Esophagus squamous epithelium (tissue), 4 donors: ENCODE results near the gene NXN.

ENCODE experiments used
- POLR2A ChIP-seq, 4 donors: fragments of 450-650 bp; IDR thresholded peaks; one replicate each; pipeline ENCODE4 v1.6.1; 2017; ENCODE audit warnings: antibody characterized with exemption in 4 of 4, mild to moderate bottlenecking in 4 of 4, moderate library complexity in 3 of 4
- TF ChIP-seq, protein P1 (sequence below), 6 experiments: fragments of 450-650 bp in 4 of 6; fragments of 200-600 bp in 2 of 6; sonication (generic) in 2 of 6; IDR thresholded peaks; one replicate each; pipeline ENCODE4 v1.5.1; 2016 to 2019; ENCODE audit warnings: antibody characterized with exemption in 6 of 6, mild to moderate bottlenecking in 4 of 6, moderate library complexity in 4 of 6

GRCh38 chr17:1002771-1003555 lies 23.4 kb upstream of the NXN start:
- TF ChIP-seq, protein P1, sequence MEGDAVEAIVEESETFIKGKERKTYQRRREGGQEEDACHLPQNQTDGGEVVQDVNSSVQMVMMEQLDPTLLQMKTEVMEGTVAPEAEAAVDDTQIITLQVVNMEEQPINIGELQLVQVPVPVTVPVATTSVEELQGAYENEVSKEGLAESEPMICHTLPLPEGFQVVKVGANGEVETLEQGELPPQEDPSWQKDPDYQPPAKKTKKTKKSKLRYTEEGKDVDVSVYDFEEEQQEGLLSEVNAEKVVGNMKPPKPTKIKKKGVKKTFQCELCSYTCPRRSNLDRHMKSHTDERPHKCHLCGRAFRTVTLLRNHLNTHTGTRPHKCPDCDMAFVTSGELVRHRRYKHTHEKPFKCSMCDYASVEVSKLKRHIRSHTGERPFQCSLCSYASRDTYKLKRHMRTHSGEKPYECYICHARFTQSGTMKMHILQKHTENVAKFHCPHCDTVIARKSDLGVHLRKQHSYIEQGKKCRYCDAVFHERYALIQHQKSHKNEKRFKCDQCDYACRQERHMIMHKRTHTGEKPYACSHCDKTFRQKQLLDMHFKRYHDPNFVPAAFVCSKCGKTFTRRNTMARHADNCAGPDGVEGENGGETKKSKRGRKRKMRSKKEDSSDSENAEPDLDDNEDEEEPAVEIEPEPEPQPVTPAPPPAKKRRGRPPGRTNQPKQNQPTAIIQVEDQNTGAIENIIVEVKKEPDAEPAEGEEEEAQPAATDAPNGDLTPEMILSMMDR (IDR thresholded peaks at IDR 0.05), result no peak
- TF ChIP-seq POLR2A (IDR thresholded peaks at IDR 0.05), result no peak
